SJCRH30 (cell line): ENCODE measurements around the gene NTPCR. TPM values are rescaled to one million over a fixed set of nuclear protein-coding genes. Genes with fewer than 3 reads are reported as not detected.
A peak's percentile ranks its signal among the peaks of the same experiment; 100 is the strongest.

Source experiments
- DNase-seq, 2 experiments: peaks; one replicate each; pipeline ENCODE4 v3.0.0-alpha.2; 2015 to 2020
- H3K27ac ChIP-seq: fragments of 250-450 bp; sonication (Bioruptor Pico); 2 replicates; pipeline ENCODE4 v1.5.1; 2020; ENCODE audit warnings: mild to moderate bottlenecking, moderate library complexity
- H3K27me3 ChIP-seq: fragments of 250-450 bp; sonication (Bioruptor Pico); 2 replicates; pipeline ENCODE4 v1.5.1; 2020; ENCODE audit warnings: mild to moderate bottlenecking, moderate library complexity
- H3K36me3 ChIP-seq: fragments of 250-450 bp; sonication (Bioruptor Pico); 2 replicates; pipeline ENCODE4 v1.5.1; 2020; ENCODE audit warnings: mild to moderate bottlenecking, moderate library complexity
- H3K4me1 ChIP-seq: fragments of 250-450 bp; sonication (Bioruptor Pico); 2 replicates; pipeline ENCODE4 v1.5.1; 2020; ENCODE audit warnings: mild to moderate bottlenecking, moderate library complexity
- H3K4me3 ChIP-seq: fragments of 250-450 bp; sonication (Bioruptor Pico); 2 replicates; pipeline ENCODE4 v1.5.1; 2020; ENCODE audit warnings: mild to moderate bottlenecking, moderate library complexity
- H3K9me3 ChIP-seq: fragments of 250-450 bp; sonication (Bioruptor Pico); replicated peaks from 2 replicates; pipeline ENCODE4 v1.5.1; 2020; ENCODE audit warnings: mild to moderate bottlenecking, moderate library complexity
- total RNA-seq: library from RNA; depleted of rRNA; stranded (reverse); fragments of >200 nt; shearing (Covaris generic); gene quantifications from 2 replicates; pipeline ENCODE4 v1.2.3, GENCODE V29; 2014

The NTPCR gene
- total RNA-seq, 1 experiment from 2014 or later: 21.0 TPM

- Histone ChIP-seq H3K27me3 (no peaks in the 10 kb centered on the region), H3K9me3 (no peaks in the 10 kb centered on the region), H3K27ac (no peak overlapping the region), H3K36me3 (no peaks in the 10 kb centered on the region), H3K4me3 (no peak overlapping the region), H3K4me1 (peaks cover 10% of the 10 kb centered on the region; the same call in 1 of the 2 replicates)
- DNase-seq: no peak
Observed at GRCh38 chr1:232982238-232982944, 32.0 kb downstream of the NTPCR start.

- no peaks in the 10 kb centered on the region for H3K36me3 ChIP-seq
- no peak for DNase-seq
- H3K27me3 ChIP-seq: no peaks in the 10 kb centered on the region
- no peak overlapping the region for H3K27ac ChIP-seq
- no peak overlapping the region for H3K4me3 ChIP-seq
- H3K9me3 ChIP-seq: no peaks in the 10 kb centered on the region
- peaks cover 7% of the 10 kb centered on the region for H3K4me1 ChIP-seq
Observed at GRCh38 chr1:232983375-232983774, 33.0 kb downstream of the NTPCR start.

- Histone ChIP-seq H3K27me3 (no peaks in the 10 kb centered on the region), H3K27ac (no peak overlapping the region), H3K4me3 (no peak overlapping the region), H3K4me1 (peaks cover 6% of the 10 kb centered on the region), H3K9me3 (no peaks in the 10 kb centered on the region), H3K36me3 (no peaks in the 10 kb centered on the region)
- no peak for DNase-seq
Observed at GRCh38 chr1:232983817-232984567, 33.6 kb downstream of the NTPCR start.

- no peaks in the 10 kb centered on the region for H3K27me3 ChIP-seq
- H3K4me3 ChIP-seq: no peak overlapping the region
- no peak for DNase-seq
- no peaks in the 10 kb centered on the region for H3K36me3 ChIP-seq
- H3K4me1 ChIP-seq: peaks cover 6% of the 10 kb centered on the region
- no peaks in the 10 kb centered on the region for H3K9me3 ChIP-seq
- no peak overlapping the region for H3K27ac ChIP-seq
Observed at GRCh38 chr1:232984577-232985425, 34.4 kb downstream of the NTPCR start.

- DNase-seq: no peak
Observed at GRCh38 chr1:232985882-232986526, 35.6 kb downstream of the NTPCR start.

GRCh38 chr1:232986527-232986922 is 36.1 kb downstream of the NTPCR start:
- Histone ChIP-seq H3K27ac (no peak overlapping the region), H3K4me1 (peaks cover 6% of the 10 kb centered on the region), H3K36me3 (no peaks in the 10 kb centered on the region), H3K9me3 (no peaks in the 10 kb centered on the region), H3K27me3 (no peaks in the 10 kb centered on the region), H3K4me3 (no peak overlapping the region)
- DNase-seq: no peak

More at GRCh38 chr1:232985882-232986526, 35.6 kb downstream of the NTPCR start:
- Histone ChIP-seq H3K36me3 (no peaks in the 10 kb centered on the region), H3K27me3 (no peaks in the 10 kb centered on the region), H3K4me1 (peaks cover 6% of the 10 kb centered on the region), H3K4me3 (no peak overlapping the region), H3K9me3 (no peaks in the 10 kb centered on the region), H3K27ac (no peak overlapping the region)

GRCh38 chr1:232987046-232987773 is 36.8 kb downstream of the NTPCR start:
- Histone ChIP-seq H3K36me3 (no peaks in the 10 kb centered on the region), H3K27ac (no peak overlapping the region), H3K27me3 (no peaks in the 10 kb centered on the region), H3K9me3 (no peaks in the 10 kb centered on the region), H3K4me1 (peaks cover 6% of the 10 kb centered on the region), H3K4me3 (no peak overlapping the region)
- DNase-seq: no peak

- Histone ChIP-seq H3K4me1 (peaks cover 6% of the 10 kb centered on the region), H3K9me3 (no peaks in the 10 kb centered on the region), H3K4me3 (no peak overlapping the region), H3K27ac (no peak overlapping the region), H3K36me3 (no peaks in the 10 kb centered on the region), H3K27me3 (no peaks in the 10 kb centered on the region)
- no peak for DNase-seq
Observed at GRCh38 chr1:232987774-232988140, 37.3 kb downstream of the NTPCR start.

- Histone ChIP-seq H3K4me3 (no peak overlapping the region), H3K27ac (no peak overlapping the region), H3K27me3 (no peaks in the 10 kb centered on the region), H3K36me3 (no peaks in the 10 kb centered on the region), H3K4me1 (peaks cover 6% of the 10 kb centered on the region), H3K9me3 (no peaks in the 10 kb centered on the region)
- DNase-seq: peak; percentile 48 to 62
Observed at GRCh38 chr1:232988572-232989040, 38.2 kb downstream of the NTPCR start.

- DNase-seq: no peak
- H3K27ac ChIP-seq: no peak overlapping the region
- no peaks in the 10 kb centered on the region for H3K36me3 ChIP-seq
- H3K27me3 ChIP-seq: no peaks in the 10 kb centered on the region
- H3K4me3 ChIP-seq: no peak overlapping the region
- no peaks in the 10 kb centered on the region for H3K9me3 ChIP-seq
- H3K4me1 ChIP-seq: peaks cover 7% of the 10 kb centered on the region
Observed at GRCh38 chr1:232990176-232991128, 40.0 kb downstream of the NTPCR start.

- Histone ChIP-seq H3K4me1 (peaks cover 11% of the 10 kb centered on the region), H3K9me3 (no peaks in the 10 kb centered on the region), H3K27me3 (no peaks in the 10 kb centered on the region), H3K36me3 (no peaks in the 10 kb centered on the region), H3K4me3 (no peak overlapping the region), H3K27ac (no peak overlapping the region)
- DNase-seq: no peak
Observed at GRCh38 chr1:232991238-232991637, 40.8 kb downstream of the NTPCR start.

- no peaks in the 10 kb centered on the region for H3K9me3 ChIP-seq
- H3K4me1 ChIP-seq: peaks cover 11% of the 10 kb centered on the region
- no peak overlapping the region for H3K4me3 ChIP-seq
- no peak for DNase-seq
- no peaks in the 10 kb centered on the region for H3K27me3 ChIP-seq
- H3K36me3 ChIP-seq: no peaks in the 10 kb centered on the region
- H3K27ac ChIP-seq: no peak overlapping the region
Observed at GRCh38 chr1:232992227-232992626, 41.8 kb downstream of the NTPCR start.

GRCh38 chr1:232993555-232993954 is 43.1 kb downstream of the NTPCR start:
- peaks cover 8% of the 10 kb centered on the region for H3K4me1 ChIP-seq
- H3K27me3 ChIP-seq: no peaks in the 10 kb centered on the region
- DNase-seq: no peak
- no peaks in the 10 kb centered on the region for H3K9me3 ChIP-seq
- no peak overlapping the region for H3K27ac ChIP-seq
- no peaks in the 10 kb centered on the region for H3K36me3 ChIP-seq
- H3K4me3 ChIP-seq: no peak overlapping the region
